CD4-positive, alpha-beta T cell (primary cell): ENCODE data around the gene IQSEC1. TPM values are rescaled to one million over a fixed set of nuclear protein-coding genes. Genes with fewer than 3 reads are reported as not detected.

Experiments
- ATAC-seq: fragments of 200-7000 bp; cut with Tn5 transposase; one replicate; pipeline ENCODE4 v1.10.0; 2022; ENCODE audit warnings: mild to moderate bottlenecking; ENCODE audit not compliant: poor library complexity
- CTCF ChIA-PET: fragments of 350-600 bp; sonication (Branson Sonifier 250); formaldehyde crosslinking; loops from one replicate; lab custom pipeline; 2021; ENCODE audit warnings: antibody characterized with exemption, inconsistent platforms; lab: Charles Lee
- POLR2A ChIA-PET: fragments of 350-600 bp; sonication (Branson Sonifier 250); formaldehyde crosslinking; loops from one replicate; lab custom pipeline; 2021; ENCODE audit warnings: antibody characterized with exemption, inconsistent platforms; lab: Charles Lee
- DNase-seq, 14 experiments: peaks; one replicate each; pipeline ENCODE4 v3.0.0-alpha.2; 2013 to 2020; ENCODE audit warnings: mixed read lengths in 2 of 14
- H3K27ac ChIP-seq, 2 donors: one replicate each; pipeline versions ENCODE4 v1.5.1 to v1.7.0; 2013; ENCODE audit warnings: low read length in 2 of 2, low read depth in 1 of 2, mild to moderate bottlenecking in 1 of 2
- H3K27me3 ChIP-seq, 2 experiments: 1 replicate in 1 of 2; 2 replicates in 1 of 2; pipeline versions ENCODE4 v1.6.1 to v1.7.0; 2013; ENCODE audit warnings: low read length in 2 of 2, control low read depth in 1 of 2, mild to moderate bottlenecking in 1 of 2, moderate library complexity in 1 of 2; ENCODE audit not compliant: insufficient read depth in 2 of 2, control insufficient read depth in 1 of 2
- H3K36me3 ChIP-seq: one replicate; pipeline ENCODE4 v1.6.1; 2013; ENCODE audit warnings: low read length, control low read depth; ENCODE audit not compliant: insufficient read depth
- H3K4me1 ChIP-seq: one replicate; pipeline ENCODE4 v1.6.1; 2013; ENCODE audit warnings: low read length, control low read depth; ENCODE audit not compliant: insufficient read depth
- H3K4me3 ChIP-seq: one replicate; pipeline ENCODE4 v1.5.1; 2013; ENCODE audit warnings: mild to moderate bottlenecking, low read length, moderate library complexity
- H3K9me3 ChIP-seq, 2 experiments: 1 replicate in 1 of 2; 2 replicates in 1 of 2; pipeline versions ENCODE4 v1.6.1 to v1.7.0; 2013; ENCODE audit warnings: low read length in 2 of 2, mild to moderate bottlenecking in 2 of 2, control low read depth in 1 of 2, moderate library complexity in 1 of 2; ENCODE audit not compliant: control insufficient read depth in 1 of 2, insufficient read depth in 1 of 2
- H3K27ac Mint-ChIP-seq: one replicate; pipeline ENCODE4 v1.8.0; 2020; ENCODE audit warnings: mixed read lengths
- H3K27me3 Mint-ChIP-seq: one replicate; pipeline ENCODE4 v1.8.0; 2021; ENCODE audit warnings: mixed read lengths
- H3K36me3 Mint-ChIP-seq: one replicate; pipeline ENCODE4 v1.8.0; 2021; ENCODE audit warnings: low read depth, mixed read lengths
- H3K4me1 Mint-ChIP-seq: one replicate; pipeline ENCODE4 v1.8.0; 2021; ENCODE audit warnings: low read depth, mixed read lengths
- H3K4me3 Mint-ChIP-seq: one replicate; pipeline ENCODE4 v1.8.0; 2020; ENCODE audit warnings: mild to moderate bottlenecking, mixed read lengths
- H3K9me3 Mint-ChIP-seq: one replicate; pipeline ENCODE4 v1.8.0; 2020; ENCODE audit warnings: mixed read lengths
- CTCF ChIP-seq: fragments of 200-600 bp; IDR thresholded peaks from one replicate; pipeline ENCODE4 v1.8.0; 2022; ENCODE audit warnings: antibody characterized with exemption, mild to moderate bottlenecking
- intact Hi-C, 2 experiments: fragments of 100-400 bp; cut with DNase I in 1 of 2; cut with micrococcal nuclease in 1 of 2; formaldehyde crosslinking; loops; one replicate each; pipeline versions ENCODE4 v1.15.1 to v1.9.0; 2023 to 2025; cut with DNase I, micrococcal nuclease
- total RNA-seq, 174 experiments: library from RNA in 2 of 174; stranded (reverse) in 2 of 174; gene quantifications; one replicate each; pipeline ENCODE4 v1.2.3 and lab custom pipeline; 2021 to 2026

IQSEC1 gene
- total RNA-seq, 2 experiments from 2014 or later: 102 to 108 TPM

- Histone ChIP-seq H3K4me1 (peaks cover 11% of the 10 kb centered on the region), H3K4me3 (no peak overlapping the region), H3K27ac (no peak overlapping the region), H3K9me3 (no peaks in the 10 kb centered on the region), H3K27me3 (no peaks in the 10 kb centered on the region), H3K36me3 (no peaks in the 10 kb centered on the region)
- POLR2A ChIA-PET: no interaction called here
- H3K4me1 Mint-ChIP-seq: peaks cover 12% of the 10 kb centered on the region
- ATAC-seq (no peak), DNase-seq (no peak)
- no peak overlapping the region for H3K4me3 Mint-ChIP-seq
- no peaks in the 10 kb centered on the region for H3K36me3 Mint-ChIP-seq
- intact Hi-C loops: no loop called here
- H3K9me3 Mint-ChIP-seq: no peaks in the 10 kb centered on the region
- no peaks in the 10 kb centered on the region for H3K27me3 Mint-ChIP-seq
- CTCF ChIA-PET: no interaction called here
- TF ChIP-seq CTCF: no peak
- no peak overlapping the region for H3K27ac Mint-ChIP-seq
Observed at GRCh38 chr3:13064159-13064868, 8.9 kb downstream of the IQSEC1 start.

- Histone ChIP-seq H3K27me3 (no peaks in the 10 kb centered on the region), H3K4me3 (no peak overlapping the region), H3K9me3 (no peaks in the 10 kb centered on the region), H3K27ac (no peak overlapping the region), H3K4me1 (no peaks in the 10 kb centered on the region), H3K36me3 (no peaks in the 10 kb centered on the region)
- H3K9me3 Mint-ChIP-seq: no peaks in the 10 kb centered on the region
- no peak for TF ChIP-seq CTCF
- no peak for DNase-seq
- H3K4me3 Mint-ChIP-seq: no peak overlapping the region
- intact Hi-C loops: no loop called here
- no peaks in the 10 kb centered on the region for H3K27me3 Mint-ChIP-seq
- H3K27ac Mint-ChIP-seq: no peak overlapping the region
- no peak for ATAC-seq
- H3K4me1 Mint-ChIP-seq: peaks cover under 1% of the 10 kb centered on the region
- ChIA-PET CTCF (no interaction called here), POLR2A (no interaction called here)
- H3K36me3 Mint-ChIP-seq: no peaks in the 10 kb centered on the region
Observed at GRCh38 chr3:13063225-13063624, 10.0 kb downstream of the IQSEC1 start.

- Histone ChIP-seq H3K27ac (no peak overlapping the region), H3K9me3 (no peaks in the 10 kb centered on the region), H3K4me3 (no peak overlapping the region), H3K27me3 (no peaks in the 10 kb centered on the region), H3K36me3 (no peaks in the 10 kb centered on the region), H3K4me1 (no peaks in the 10 kb centered on the region)
- Mint-ChIP-seq H3K36me3 (no peaks in the 10 kb centered on the region), H3K27ac (no peak overlapping the region), H3K4me1 (no peaks in the 10 kb centered on the region), H3K9me3 (no peaks in the 10 kb centered on the region), H3K4me3 (no peak overlapping the region), H3K27me3 (no peaks in the 10 kb centered on the region)
- CTCF ChIA-PET: no interaction called here
- DNase-seq: no peak
- POLR2A ChIA-PET: no interaction called here
- no peak for TF ChIP-seq CTCF
- ATAC-seq: no peak
- intact Hi-C loops: no loop called here
Observed at GRCh38 chr3:13062647-13063046, 10.6 kb downstream of the IQSEC1 start.
